Stomach (tissue), 9 donors: ENCODE results near the gene ARL3. TPM values are rescaled to one million over a fixed set of nuclear protein-coding genes. Genes with fewer than 3 reads are reported as not detected.
"Not testable (repeated sequence)": the region's sequence is repeated elsewhere in the genome, so short reads cannot be mapped to it uniquely, and the experiment has no call there.

ENCODE experiments used
- DNase-seq, 2 donors: peaks; one replicate each; pipeline versions ENCODE4 v3.0.0 to v3.0.0-alpha.2; 2013 to 2019
- H3K27ac ChIP-seq, 5 donors: fragments of 200-600 bp in 4 of 5; sonication (generic) in 4 of 5; one replicate each; pipeline ENCODE4 v1.5.1; 2013 to 2019; ENCODE audit warnings: mild to moderate bottlenecking in 1 of 5, moderate library complexity in 1 of 5
- H3K27me3 ChIP-seq, 3 donors: fragments of 200-600 bp; sonication (generic); one replicate each; pipeline ENCODE4 v1.5.1; 2017 to 2019; ENCODE audit warnings: mixed run types in 1 of 3
- H3K36me3 ChIP-seq, 4 donors: fragments of 200-600 bp; sonication (generic); 1 replicate in 3 of 4; 2 replicates in 1 of 4; pipeline ENCODE4 v1.5.1; 2016 to 2019
- H3K4me1 ChIP-seq, 4 donors: fragments of 200-600 bp; sonication (generic); one replicate each; pipeline ENCODE4 v1.5.1; 2016 to 2019
- H3K4me3 ChIP-seq, 4 donors: fragments of 200-600 bp; sonication (generic) in 3 of 4; one replicate each; pipeline ENCODE4 v1.5.1; 2016 to 2019; ENCODE audit warnings: mild to moderate bottlenecking in 1 of 4
- H3K9me3 ChIP-seq, 4 donors: fragments of 200-600 bp; sonication (generic); one replicate each; pipeline ENCODE4 v1.5.1; 2016 to 2019
- CTCF ChIP-seq, 7 experiments: fragments of 450-650 bp in 4 of 7; fragments of 200-600 bp in 3 of 7; sonication (generic) in 3 of 7; IDR thresholded peaks; one replicate each; pipeline ENCODE4 v1.5.1; 2016 to 2019; ENCODE audit warnings: antibody characterized with exemption in 7 of 7, control low read depth in 2 of 7, mild to moderate bottlenecking in 1 of 7
- EP300 ChIP-seq: sonication (generic); formaldehyde crosslinking; IDR thresholded peaks from one replicate; pipeline ENCODE4 v1.6.1; 2017; ENCODE audit warnings: antibody characterized with exemption
- POLR2A ChIP-seq, 4 donors: fragments of 450-650 bp; IDR thresholded peaks; one replicate each; pipeline ENCODE4 v1.6.1; 2016; ENCODE audit warnings: antibody characterized with exemption in 4 of 4, control low read depth in 2 of 4, mild to moderate bottlenecking in 1 of 4, moderate library complexity in 1 of 4
- POLR2AphosphoS5 ChIP-seq, 3 donors: sonication (generic); formaldehyde crosslinking; IDR thresholded peaks; one replicate each; pipeline ENCODE4 v1.6.1; 2016; ENCODE audit warnings: antibody characterized with exemption in 3 of 3
- WGBS, 5 donors: extraction: QIAGEN DNeasy Blood & Tissue Kit in 3 of 5; methylation state at CpG; one replicate each; pipeline versions ENCODE4 v1.1.5 to v1.1.7; 2013 to 2018; 5-methylcytosine and 5-hydroxymethylcytosine counted together
- intact Hi-C: fragments of 100-400 bp; cut with DNase I; formaldehyde crosslinking; loops from one replicate; pipeline ENCODE4 v1.15.1; 2023; ENCODE audit warnings: low total_unique reads
- polyA plus RNA-seq, 3 donors: library from polyadenylated mRNA; stranded (reverse); fragments of 200-250 nt; gene quantifications; one replicate each; pipeline ENCODE4 v1.2.3, GENCODE V29; 2013
- total RNA-seq, 5 donors: library from RNA; depleted of rRNA; stranded (reverse); fragments of >200 nt; gene quantifications; one replicate each; pipeline versions ENCODE4 v1.1.0 to v1.2.3, GENCODE V29; 2014 to 2016
- donor health status: healthy with polysubstance abuse.
- donor health status: Bipolar disorder and iron deficiency.
- donor health status: healthy.

Gene ARL3
- total and polyA plus RNA-seq, 8 donors, result 0.58 to 17.0 (median 6.8) TPM

- Histone ChIP-seq H3K4me3 (peak overlapping the region; percentile 67 to 99 (median 84)), H3K36me3 (no peaks in the 10 kb centered on the region), H3K27ac (peak overlapping the region in 4 of 5 donors; percentile 91 to 96 (median 92)), H3K4me1 (peaks cover 18 to 59% (median 36%) of the 10 kb centered on the region in 4 donors), H3K9me3 (no peaks in the 10 kb centered on the region), H3K27me3 (no peaks in the 10 kb centered on the region)
- TF ChIP-seq CTCF (IDR thresholded peaks at IDR 0.05), result no peak
- TF ChIP-seq EP300, result no peak
- TF ChIP-seq POLR2AphosphoS5 (IDR thresholded peaks at IDR 0.05), result no peak
- TF ChIP-seq POLR2A (IDR thresholded peaks at IDR 0.05), result no peak
- intact Hi-C loops, result no loop called here
- DNase-seq, result no peak
- WGBS, 5 donors, result 55 to 66% (median 59%) methylated on average over 4 of the region's 4 CpGs
Measured at GRCh38 chr10:102745157-102745556, 31.0 kb upstream of the ARL3 start.

GRCh38 chr10:102744374-102745051 lies 30.3 kb upstream of the ARL3 start:
- 2 to 5% (median 3%) methylated on average over 8 to 9 of the region's 9 CpGs for WGBS, 5 donors
- H3K27me3 ChIP-seq, result no peaks in the 10 kb centered on the region
- peak; percentile 31 to 53 for DNase-seq
- H3K36me3 ChIP-seq, result no peaks in the 10 kb centered on the region
- H3K9me3 ChIP-seq, result no peaks in the 10 kb centered on the region
- intact Hi-C loops, result no loop called here
- TF ChIP-seq CTCF (IDR thresholded peaks at IDR 0.05), result no peak
- TF ChIP-seq POLR2AphosphoS5 (IDR thresholded peaks at IDR 0.05), result no peak
- TF ChIP-seq EP300, result no peak
- TF ChIP-seq POLR2A (IDR thresholded peaks at IDR 0.05), result no peak
- H3K4me1 ChIP-seq, result peaks cover 18 to 53% (median 34%) of the 10 kb centered on the region in 4 donors
- peak overlapping the region; percentile 75 to 96 (median 92) for H3K27ac ChIP-seq
- H3K4me3 ChIP-seq, result peak overlapping the region; percentile 67 to 99 (median 84)

GRCh38 chr10:102743588-102744373 lies 29.6 kb upstream of the ARL3 start, which contains the start of gene WBP1L:
Gene WBP1L (plus strand): TSS chr10:102743948. CDS start chr10:102744054, 106 bp downstream.
- intact Hi-C loops, result no loop called here
- Histone ChIP-seq H3K4me1 (peaks cover 18 to 57% (median 32%) of the 10 kb centered on the region in 4 donors), H3K27me3 (no peaks in the 10 kb centered on the region), H3K36me3 (no peaks in the 10 kb centered on the region), H3K27ac (peak within 1 kb of the TSS; percentile 75 to 96 (median 92)), H3K9me3 (no peaks in the 10 kb centered on the region), H3K4me3 (peak within 1 kb of the TSS; percentile 67 to 99 (median 84))
- DNase-seq, result peak; percentile 97 to 99
- WGBS, 5 donors, result 0 to 1% (median 0%) methylated on average over 36 to 37 of the region's 37 CpGs
- peak; percentile 88 to 100 (median 99) for TF ChIP-seq POLR2AphosphoS5 (IDR thresholded peaks at IDR 0.05)
- no peak for TF ChIP-seq EP300
- TF ChIP-seq POLR2A (IDR thresholded peaks at IDR 0.05), result peak in 1 of 4 donors; percentile 74

GRCh38 chr10:102743078-102743587 lies 28.9 kb upstream of the ARL3 start:
- H3K4me1 ChIP-seq, result peaks cover 18 to 55% (median 29%) of the 10 kb centered on the region in 4 donors
- H3K36me3 ChIP-seq, result peaks cover 0 to under 1% (median 0%) of the 10 kb centered on the region in 4 donors
- no peaks in the 10 kb centered on the region for H3K27me3 ChIP-seq
- intact Hi-C loops, result no loop called here
- no peak for TF ChIP-seq POLR2AphosphoS5 (IDR thresholded peaks at IDR 0.05)
- no peak for TF ChIP-seq POLR2A (IDR thresholded peaks at IDR 0.05)
- TF ChIP-seq EP300, result no peak
- no peak for TF ChIP-seq CTCF (IDR thresholded peaks at IDR 0.05)
- WGBS, 5 donors, result 32 to 41% (median 34%) methylated on average over 7 of the region's 7 CpGs
- DNase-seq, result no peak
- peak overlapping the region in 2 of 5 donors; percentile 91 to 92 for H3K27ac ChIP-seq
- no peaks in the 10 kb centered on the region for H3K9me3 ChIP-seq
- peak overlapping the region; percentile 26 to 99 (median 48) for H3K4me3 ChIP-seq

- H3K4me1 ChIP-seq, result peaks cover 18 to 51% (median 29%) of the 10 kb centered on the region in 4 donors
- H3K9me3 ChIP-seq, H3K27ac ChIP-seq, H3K36me3 ChIP-seq, H3K27me3 ChIP-seq, intact Hi-C loops, H3K4me3 ChIP-seq, DNase-seq: not testable (repeated sequence)
- WGBS, 5 donors, result 90 to 97% (median 92%) methylated on average over 5 of the region's 5 CpGs
Measured at GRCh38 chr10:102742313-102742712, 28.1 kb upstream of the ARL3 start.
